ENCODE measurements around the gene SEC14L1. TPM values are rescaled to one million over a fixed set of nuclear protein-coding genes. Genes with fewer than 3 reads are reported as not detected.

SEC14L1 gene
- total RNA-seq, 1 donor from 2014 or later, result 93.2 TPM

GRCh38 chr17:77210331-77210730, 69.6 kb downstream of the SEC14L1 start:
- H3K36me3 Mint-ChIP-seq (ENCODE audit: low read depth, unreplicated experiment), result peaks cover 32% of the 10 kb centered on the region

GRCh38 chr17:77210946-77211541, 70.3 kb downstream of the SEC14L1 start:
- Mint-ChIP-seq H3K27me3 (ENCODE audit: low read depth, unreplicated experiment) (no peaks in the 10 kb centered on the region), H3K27ac (ENCODE audit: unreplicated experiment) (no peak overlapping the region), H3K4me3 (ENCODE audit: unreplicated experiment) (no peak overlapping the region), H3K36me3 (ENCODE audit: low read depth, unreplicated experiment) (peaks cover 28% of the 10 kb centered on the region), H3K4me1 (ENCODE audit: low read depth, unreplicated experiment) (peaks cover 22% of the 10 kb centered on the region), H3K9me3 (ENCODE audit: unreplicated experiment) (no peaks in the 10 kb centered on the region)
- H4K20me1 ChIP-seq (ENCODE audit: insufficient read depth, low read length), result peaks cover 25% of the 10 kb centered on the region
- no peak overlapping the region for H3K4me2 ChIP-seq (ENCODE audit: low read length)
- no peak overlapping the region for H3K9ac ChIP-seq (ENCODE audit: low read length)
- peaks cover 9% of the 10 kb centered on the region for H3K4me1 ChIP-seq (ENCODE audit: insufficient read depth, low read length)
- H3K4me3 ChIP-seq (ENCODE audit: insufficient read depth, low read depth, low read length), result no peak overlapping the region
- H3K36me3 ChIP-seq (ENCODE audit: insufficient read depth, low read length), result peaks cover 55% of the 10 kb centered on the region
- TF ChIP-seq, protein P1, sequence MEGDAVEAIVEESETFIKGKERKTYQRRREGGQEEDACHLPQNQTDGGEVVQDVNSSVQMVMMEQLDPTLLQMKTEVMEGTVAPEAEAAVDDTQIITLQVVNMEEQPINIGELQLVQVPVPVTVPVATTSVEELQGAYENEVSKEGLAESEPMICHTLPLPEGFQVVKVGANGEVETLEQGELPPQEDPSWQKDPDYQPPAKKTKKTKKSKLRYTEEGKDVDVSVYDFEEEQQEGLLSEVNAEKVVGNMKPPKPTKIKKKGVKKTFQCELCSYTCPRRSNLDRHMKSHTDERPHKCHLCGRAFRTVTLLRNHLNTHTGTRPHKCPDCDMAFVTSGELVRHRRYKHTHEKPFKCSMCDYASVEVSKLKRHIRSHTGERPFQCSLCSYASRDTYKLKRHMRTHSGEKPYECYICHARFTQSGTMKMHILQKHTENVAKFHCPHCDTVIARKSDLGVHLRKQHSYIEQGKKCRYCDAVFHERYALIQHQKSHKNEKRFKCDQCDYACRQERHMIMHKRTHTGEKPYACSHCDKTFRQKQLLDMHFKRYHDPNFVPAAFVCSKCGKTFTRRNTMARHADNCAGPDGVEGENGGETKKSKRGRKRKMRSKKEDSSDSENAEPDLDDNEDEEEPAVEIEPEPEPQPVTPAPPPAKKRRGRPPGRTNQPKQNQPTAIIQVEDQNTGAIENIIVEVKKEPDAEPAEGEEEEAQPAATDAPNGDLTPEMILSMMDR (IDR thresholded peaks at IDR 0.05; ENCODE audit: insufficient read depth, low read depth, low read length), result no peak
- TF ChIP-seq EZH2 (IDR thresholded peaks at IDR 0.05; ENCODE audit: insufficient read depth, low read length), result no peak
- no peak overlapping the region for H3K27ac ChIP-seq (ENCODE audit: low read depth, low read length)
- peaks cover 14% of the 10 kb centered on the region for H3K79me2 ChIP-seq (ENCODE audit: insufficient read depth, low read length)
- DNase-seq (ENCODE audit: low read depth), result no peak
- H3K9me3 ChIP-seq (ENCODE audit: insufficient read depth, low read depth, low read length), result no peaks in the 10 kb centered on the region
- no peak for FAIRE-seq
- no peak overlapping the region for H2AFZ ChIP-seq (ENCODE audit: low read depth, low read length)
- no peaks in the 10 kb centered on the region for H3K27me3 ChIP-seq (ENCODE audit: insufficient read depth, low read length)

More at GRCh38 chr17:77210331-77210730, 69.6 kb downstream of the SEC14L1 start:
- Mint-ChIP-seq H3K27ac (ENCODE audit: unreplicated experiment) (no peak overlapping the region), H3K4me1 (ENCODE audit: low read depth, unreplicated experiment) (peaks cover 26% of the 10 kb centered on the region), H3K9me3 (ENCODE audit: unreplicated experiment) (no peaks in the 10 kb centered on the region), H3K27me3 (ENCODE audit: low read depth, unreplicated experiment) (no peaks in the 10 kb centered on the region), H3K4me3 (ENCODE audit: unreplicated experiment) (no peak overlapping the region)
- no peak overlapping the region for H3K9ac ChIP-seq (ENCODE audit: low read length)
- H3K27me3 ChIP-seq (ENCODE audit: insufficient read depth, low read length), result no peaks in the 10 kb centered on the region
- H3K79me2 ChIP-seq (ENCODE audit: insufficient read depth, low read length), result peaks cover 12% of the 10 kb centered on the region
- no peak for FAIRE-seq
- no peak overlapping the region for H3K4me3 ChIP-seq (ENCODE audit: insufficient read depth, low read depth, low read length)
- DNase-seq (ENCODE audit: low read depth), result no peak
- peaks cover 25% of the 10 kb centered on the region for H4K20me1 ChIP-seq (ENCODE audit: insufficient read depth, low read length)
- peaks cover 58% of the 10 kb centered on the region for H3K36me3 ChIP-seq (ENCODE audit: insufficient read depth, low read length)
- H3K27ac ChIP-seq (ENCODE audit: low read depth, low read length), result no peak overlapping the region
- H3K9me3 ChIP-seq (ENCODE audit: insufficient read depth, low read depth, low read length), result no peaks in the 10 kb centered on the region
- TF ChIP-seq EZH2 (IDR thresholded peaks at IDR 0.05; ENCODE audit: insufficient read depth, low read length), result no peak
- TF ChIP-seq, protein P1 (IDR thresholded peaks at IDR 0.05; ENCODE audit: insufficient read depth, low read depth, low read length), result no peak
- H2AFZ ChIP-seq (ENCODE audit: low read depth, low read length), result no peak overlapping the region
- H3K4me1 ChIP-seq (ENCODE audit: insufficient read depth, low read length), result peaks cover 10% of the 10 kb centered on the region
- no peak overlapping the region for H3K4me2 ChIP-seq (ENCODE audit: low read length)

GRCh38 chr17:77211681-77212080, 70.9 kb downstream of the SEC14L1 start:
- Histone ChIP-seq H3K36me3 (ENCODE audit: insufficient read depth, low read length) (peaks cover 58% of the 10 kb centered on the region), H4K20me1 (ENCODE audit: insufficient read depth, low read length) (peaks cover 25% of the 10 kb centered on the region), H3K9ac (ENCODE audit: low read length) (no peak overlapping the region), H3K27ac (ENCODE audit: low read depth, low read length) (no peak overlapping the region), H2AFZ (ENCODE audit: low read depth, low read length) (no peak overlapping the region), H3K4me1 (ENCODE audit: insufficient read depth, low read length) (peaks cover 6% of the 10 kb centered on the region), H3K79me2 (ENCODE audit: insufficient read depth, low read length) (peaks cover 14% of the 10 kb centered on the region), H3K4me2 (ENCODE audit: low read length) (no peak overlapping the region), H3K27me3 (ENCODE audit: insufficient read depth, low read length) (no peaks in the 10 kb centered on the region), H3K9me3 (ENCODE audit: insufficient read depth, low read depth, low read length) (no peaks in the 10 kb centered on the region), H3K4me3 (ENCODE audit: insufficient read depth, low read depth, low read length) (no peak overlapping the region)
- TF ChIP-seq, protein P1 (IDR thresholded peaks at IDR 0.05; ENCODE audit: insufficient read depth, low read depth, low read length), result no peak
- no peak for TF ChIP-seq EZH2 (IDR thresholded peaks at IDR 0.05; ENCODE audit: insufficient read depth, low read length)
- H3K36me3 Mint-ChIP-seq (ENCODE audit: low read depth, unreplicated experiment), result peaks cover 22% of the 10 kb centered on the region
- H3K27me3 Mint-ChIP-seq (ENCODE audit: low read depth, unreplicated experiment), result no peaks in the 10 kb centered on the region
- H3K4me1 Mint-ChIP-seq (ENCODE audit: low read depth, unreplicated experiment), result peaks cover 16% of the 10 kb centered on the region
- no peaks in the 10 kb centered on the region for H3K9me3 Mint-ChIP-seq (ENCODE audit: unreplicated experiment)
- no peak overlapping the region for H3K4me3 Mint-ChIP-seq (ENCODE audit: unreplicated experiment)
- FAIRE-seq, result no peak
- no peak overlapping the region for H3K27ac Mint-ChIP-seq (ENCODE audit: unreplicated experiment)
- no peak for DNase-seq (ENCODE audit: low read depth)
